ENCODE data around the gene ATOSA.

The ATOSA gene

GRCh38 chr15:52697051-52697450 lies 17.9 kb upstream of the ATOSA start:
- ATAC-seq: no peak
- TF ChIP-seq ZNF8 (CRISPR knock-in tag; IDR thresholded peaks at IDR 0.05): no peak
- TF ChIP-seq ZNF565 (CRISPR knock-in tag; conservative IDR thresholded peaks at IDR 0.05; ENCODE audit: low read depth): no peak
- no peak for TF ChIP-seq ZC3H10 (CRISPR knock-in tag; IDR thresholded peaks at IDR 0.05)

DNA sequence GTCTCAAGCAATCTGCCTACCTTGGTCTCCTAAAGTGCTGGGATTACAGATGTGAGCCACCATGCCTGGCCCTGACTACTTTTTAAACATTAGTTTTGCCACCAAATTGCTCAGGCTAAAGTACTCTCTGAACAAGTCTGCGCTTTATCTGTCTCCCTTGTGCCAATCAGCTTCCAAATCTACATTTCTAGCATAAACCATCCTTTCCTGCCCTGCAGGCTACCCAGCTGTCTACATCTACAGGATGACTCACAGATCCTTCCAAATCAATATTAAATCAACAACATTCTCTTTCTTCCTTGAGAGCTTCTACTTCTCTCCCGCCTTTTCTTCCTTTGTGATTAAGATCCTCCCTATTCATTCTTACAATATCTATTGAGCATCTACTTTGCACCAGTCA lies 16.0 kb upstream of the ATOSA start:
- TF ChIP-seq ZNF8 (CRISPR knock-in tag; IDR thresholded peaks at IDR 0.05) (no peak), TOX (CRISPR knock-in tag; IDR thresholded peaks at IDR 0.05; ENCODE audit: borderline replicate concordance) (no peak), CSDC2 (CRISPR knock-in tag; IDR thresholded peaks at IDR 0.05) (no peak), ISL1 (CRISPR knock-in tag; IDR thresholded peaks at IDR 0.05) (no peak), ZNF565 (CRISPR knock-in tag; conservative IDR thresholded peaks at IDR 0.05; ENCODE audit: low read depth) (no peak), TCF4 (CRISPR knock-in tag; IDR thresholded peaks at IDR 0.05; ENCODE audit: borderline replicate concordance) (no peak), ZNF70 (CRISPR knock-in tag; IDR thresholded peaks at IDR 0.05) (no peak), PPARA (CRISPR knock-in tag; IDR thresholded peaks at IDR 0.05; ENCODE audit: borderline replicate concordance) (no peak), ZFP3 (CRISPR knock-in tag; IDR thresholded peaks at IDR 0.05) (no peak), RARB (CRISPR knock-in tag; IDR thresholded peaks at IDR 0.05) (no peak), BACH2 (CRISPR knock-in tag; IDR thresholded peaks at IDR 0.05; ENCODE audit: borderline replicate concordance) (no peak), SNAI2 (CRISPR knock-in tag; IDR thresholded peaks at IDR 0.05) (no peak), ZFP30 (CRISPR knock-in tag; IDR thresholded peaks at IDR 0.05) (no peak), ESRRG (CRISPR knock-in tag; IDR thresholded peaks at IDR 0.05) (no peak), ARNTL (CRISPR knock-in tag; IDR thresholded peaks at IDR 0.05; ENCODE audit: borderline replicate concordance, low read depth) (no peak), ZC3H10 (CRISPR knock-in tag; IDR thresholded peaks at IDR 0.05) (no peak)
- TF ChIP-seq, protein P1, sequence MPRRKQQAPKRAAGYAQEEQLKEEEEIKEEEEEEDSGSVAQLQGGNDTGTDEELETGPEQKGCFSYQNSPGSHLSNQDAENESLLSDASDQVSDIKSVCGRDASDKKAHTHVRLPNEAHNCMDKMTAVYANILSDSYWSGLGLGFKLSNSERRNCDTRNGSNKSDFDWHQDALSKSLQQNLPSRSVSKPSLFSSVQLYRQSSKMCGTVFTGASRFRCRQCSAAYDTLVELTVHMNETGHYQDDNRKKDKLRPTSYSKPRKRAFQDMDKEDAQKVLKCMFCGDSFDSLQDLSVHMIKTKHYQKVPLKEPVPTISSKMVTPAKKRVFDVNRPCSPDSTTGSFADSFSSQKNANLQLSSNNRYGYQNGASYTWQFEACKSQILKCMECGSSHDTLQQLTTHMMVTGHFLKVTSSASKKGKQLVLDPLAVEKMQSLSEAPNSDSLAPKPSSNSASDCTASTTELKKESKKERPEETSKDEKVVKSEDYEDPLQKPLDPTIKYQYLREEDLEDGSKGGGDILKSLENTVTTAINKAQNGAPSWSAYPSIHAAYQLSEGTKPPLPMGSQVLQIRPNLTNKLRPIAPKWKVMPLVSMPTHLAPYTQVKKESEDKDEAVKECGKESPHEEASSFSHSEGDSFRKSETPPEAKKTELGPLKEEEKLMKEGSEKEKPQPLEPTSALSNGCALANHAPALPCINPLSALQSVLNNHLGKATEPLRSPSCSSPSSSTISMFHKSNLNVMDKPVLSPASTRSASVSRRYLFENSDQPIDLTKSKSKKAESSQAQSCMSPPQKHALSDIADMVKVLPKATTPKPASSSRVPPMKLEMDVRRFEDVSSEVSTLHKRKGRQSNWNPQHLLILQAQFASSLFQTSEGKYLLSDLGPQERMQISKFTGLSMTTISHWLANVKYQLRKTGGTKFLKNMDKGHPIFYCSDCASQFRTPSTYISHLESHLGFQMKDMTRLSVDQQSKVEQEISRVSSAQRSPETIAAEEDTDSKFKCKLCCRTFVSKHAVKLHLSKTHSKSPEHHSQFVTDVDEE (CRISPR knock-in tag; IDR thresholded peaks at IDR 0.05): no peak
- TF ChIP-seq, protein P2, sequence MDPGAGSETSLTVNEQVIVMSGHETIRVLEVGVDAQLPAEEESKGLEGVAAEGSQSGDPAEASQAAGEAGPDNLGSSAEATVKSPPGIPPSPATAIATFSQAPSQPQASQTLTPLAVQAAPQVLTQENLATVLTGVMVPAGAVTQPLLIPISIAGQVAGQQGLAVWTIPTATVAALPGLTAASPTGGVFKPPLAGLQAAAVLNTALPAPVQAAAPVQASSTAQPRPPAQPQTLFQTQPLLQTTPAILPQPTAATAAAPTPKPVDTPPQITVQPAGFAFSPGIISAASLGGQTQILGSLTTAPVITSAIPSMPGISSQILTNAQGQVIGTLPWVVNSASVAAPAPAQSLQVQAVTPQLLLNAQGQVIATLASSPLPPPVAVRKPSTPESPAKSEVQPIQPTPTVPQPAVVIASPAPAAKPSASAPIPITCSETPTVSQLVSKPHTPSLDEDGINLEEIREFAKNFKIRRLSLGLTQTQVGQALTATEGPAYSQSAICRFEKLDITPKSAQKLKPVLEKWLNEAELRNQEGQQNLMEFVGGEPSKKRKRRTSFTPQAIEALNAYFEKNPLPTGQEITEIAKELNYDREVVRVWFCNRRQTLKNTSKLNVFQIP (CRISPR knock-in tag; IDR thresholded peaks at IDR 0.05; ENCODE audit: borderline replicate concordance, low read depth): no peak
- TF ChIP-seq, protein P3, sequence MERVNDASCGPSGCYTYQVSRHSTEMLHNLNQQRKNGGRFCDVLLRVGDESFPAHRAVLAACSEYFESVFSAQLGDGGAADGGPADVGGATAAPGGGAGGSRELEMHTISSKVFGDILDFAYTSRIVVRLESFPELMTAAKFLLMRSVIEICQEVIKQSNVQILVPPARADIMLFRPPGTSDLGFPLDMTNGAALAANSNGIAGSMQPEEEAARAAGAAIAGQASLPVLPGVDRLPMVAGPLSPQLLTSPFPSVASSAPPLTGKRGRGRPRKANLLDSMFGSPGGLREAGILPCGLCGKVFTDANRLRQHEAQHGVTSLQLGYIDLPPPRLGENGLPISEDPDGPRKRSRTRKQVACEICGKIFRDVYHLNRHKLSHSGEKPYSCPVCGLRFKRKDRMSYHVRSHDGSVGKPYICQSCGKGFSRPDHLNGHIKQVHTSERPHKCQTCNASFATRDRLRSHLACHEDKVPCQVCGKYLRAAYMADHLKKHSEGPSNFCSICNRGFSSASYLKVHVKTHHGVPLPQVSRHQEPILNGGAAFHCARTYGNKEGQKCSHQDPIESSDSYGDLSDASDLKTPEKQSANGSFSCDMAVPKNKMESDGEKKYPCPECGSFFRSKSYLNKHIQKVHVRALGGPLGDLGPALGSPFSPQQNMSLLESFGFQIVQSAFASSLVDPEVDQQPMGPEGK (CRISPR knock-in tag; IDR thresholded peaks at IDR 0.05; ENCODE audit: borderline replicate concordance): no peak
- ATAC-seq: no peak

DNA sequence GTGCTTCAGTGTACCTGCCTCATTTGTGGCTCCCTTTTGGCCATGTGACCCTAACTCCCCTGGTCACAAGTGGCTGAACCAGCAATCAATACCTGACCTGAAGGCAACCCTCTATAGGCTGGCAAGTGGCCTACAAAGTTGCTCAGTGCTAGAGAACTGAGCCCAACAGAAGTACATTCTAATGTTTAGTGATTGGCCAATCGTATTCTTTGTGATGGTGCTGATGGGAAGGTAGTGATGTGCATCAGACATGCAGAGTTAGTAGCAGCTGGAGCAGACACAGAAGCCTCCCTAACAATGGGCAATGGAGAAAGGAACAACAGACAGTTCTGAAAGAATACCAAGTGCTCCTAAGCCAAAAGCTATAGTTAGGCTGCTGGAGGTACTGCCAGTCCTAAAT lies 10.4 kb upstream of the ATOSA start:
- TF ChIP-seq ARNTL (CRISPR knock-in tag; IDR thresholded peaks at IDR 0.05; ENCODE audit: borderline replicate concordance, low read depth) (no peak), TCF4 (CRISPR knock-in tag; IDR thresholded peaks at IDR 0.05; ENCODE audit: borderline replicate concordance) (no peak), OSR1 (CRISPR knock-in tag; IDR thresholded peaks at IDR 0.05) (no peak), ZC3H10 (CRISPR knock-in tag; IDR thresholded peaks at IDR 0.05) (no peak), ZFP3 (CRISPR knock-in tag; IDR thresholded peaks at IDR 0.05) (no peak), TOX (CRISPR knock-in tag; IDR thresholded peaks at IDR 0.05; ENCODE audit: borderline replicate concordance) (no peak), ZNF70 (CRISPR knock-in tag; IDR thresholded peaks at IDR 0.05) (no peak), ZNF8 (CRISPR knock-in tag; IDR thresholded peaks at IDR 0.05) (no peak), ZNF565 (CRISPR knock-in tag; conservative IDR thresholded peaks at IDR 0.05; ENCODE audit: low read depth) (no peak), BACH2 (CRISPR knock-in tag; IDR thresholded peaks at IDR 0.05; ENCODE audit: borderline replicate concordance) (no peak), CSDC2 (CRISPR knock-in tag; IDR thresholded peaks at IDR 0.05) (no peak), ISL1 (CRISPR knock-in tag; IDR thresholded peaks at IDR 0.05) (no peak), RARB (CRISPR knock-in tag; IDR thresholded peaks at IDR 0.05) (no peak), SNAI2 (CRISPR knock-in tag; IDR thresholded peaks at IDR 0.05) (no peak), PPARA (CRISPR knock-in tag; IDR thresholded peaks at IDR 0.05; ENCODE audit: borderline replicate concordance) (no peak)
- TF ChIP-seq, protein P1 (CRISPR knock-in tag; IDR thresholded peaks at IDR 0.05): no peak
- TF ChIP-seq, protein P3 (CRISPR knock-in tag; IDR thresholded peaks at IDR 0.05; ENCODE audit: borderline replicate concordance): no peak
- TF ChIP-seq, protein P4, sequence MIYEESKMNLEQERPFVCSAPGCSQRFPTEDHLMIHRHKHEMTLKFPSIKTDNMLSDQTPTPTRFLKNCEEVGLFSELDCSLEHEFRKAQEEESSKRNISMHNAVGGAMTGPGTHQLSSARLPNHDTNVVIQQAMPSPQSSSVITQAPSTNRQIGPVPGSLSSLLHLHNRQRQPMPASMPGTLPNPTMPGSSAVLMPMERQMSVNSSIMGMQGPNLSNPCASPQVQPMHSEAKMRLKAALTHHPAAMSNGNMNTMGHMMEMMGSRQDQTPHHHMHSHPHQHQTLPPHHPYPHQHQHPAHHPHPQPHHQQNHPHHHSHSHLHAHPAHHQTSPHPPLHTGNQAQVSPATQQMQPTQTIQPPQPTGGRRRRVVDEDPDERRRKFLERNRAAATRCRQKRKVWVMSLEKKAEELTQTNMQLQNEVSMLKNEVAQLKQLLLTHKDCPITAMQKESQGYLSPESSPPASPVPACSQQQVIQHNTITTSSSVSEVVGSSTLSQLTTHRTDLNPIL (CRISPR knock-in tag; IDR thresholded peaks at IDR 0.05; ENCODE audit: low read depth): no peak
- TF ChIP-seq, protein P2 (CRISPR knock-in tag; IDR thresholded peaks at IDR 0.05; ENCODE audit: borderline replicate concordance, low read depth): no peak

More for the DNA sequence above, 10.4 kb upstream of the ATOSA start:
- ATAC-seq: no peak

All from SK-N-SH treated with all-trans-retinoic acid at 6 μM for 48 hours (cell line).